GM15510 (cell line): ENCODE results near the gene NFIX.

Source experiments
- POLR2A ChIP-seq: IDR thresholded peaks from 3 replicates; pipeline ENCODE4 v1.6.1; 2011; ENCODE audit warnings: borderline replicate concordance; ENCODE audit not compliant: insufficient read length; ENCODE audit errors: extremely low read depth

NFIX gene

DNA sequence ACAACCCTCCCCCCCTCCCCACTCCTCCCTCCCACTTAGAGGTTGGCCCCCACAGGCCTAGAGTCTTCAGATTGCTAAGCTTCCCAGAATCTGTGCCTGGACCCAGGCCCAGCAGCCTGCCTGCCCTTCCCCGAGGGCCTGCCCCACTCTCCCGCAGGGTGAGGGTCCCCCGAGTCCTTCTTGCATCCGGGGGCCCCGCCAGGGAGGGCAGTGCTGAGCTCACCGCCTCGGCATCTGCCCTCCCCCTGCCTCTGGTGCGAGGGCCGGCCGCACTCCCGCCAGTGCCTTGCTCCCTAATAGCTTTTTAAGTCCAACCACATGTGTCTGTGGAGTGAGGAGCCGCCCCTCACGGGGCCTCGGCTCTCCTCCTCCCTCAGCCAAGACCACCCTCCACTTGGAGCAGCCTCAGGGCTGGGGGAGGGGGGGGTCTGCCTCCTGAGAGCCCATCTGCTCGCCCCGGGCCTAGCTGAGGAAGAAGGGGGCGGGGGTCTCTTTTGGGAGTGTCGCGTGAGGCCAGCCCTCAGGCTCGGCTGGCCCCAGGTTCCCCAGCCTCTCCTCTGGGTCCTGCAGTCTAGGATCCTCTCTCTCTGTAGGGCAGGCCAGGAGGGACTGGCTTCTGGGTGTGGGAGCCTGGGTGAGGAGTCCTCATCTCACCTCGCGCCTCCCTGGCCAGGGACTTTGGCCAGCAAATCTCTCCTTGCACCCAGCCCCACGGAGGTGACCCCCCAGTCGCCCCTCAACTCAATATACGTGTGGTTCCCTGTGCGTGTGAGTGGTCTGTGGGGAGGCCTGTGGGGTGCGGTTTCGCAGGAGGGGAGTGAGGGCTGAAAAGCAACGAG lies 60.2 kb downstream of the NFIX start:
- no peak for TF ChIP-seq POLR2A

GRCh38 chr19:13056052-13056660 lies 60.9 kb downstream of the NFIX start:
- no peak for TF ChIP-seq POLR2A

GRCh38 chr19:13057147-13057572 lies 61.9 kb downstream of the NFIX start:
- no peak for TF ChIP-seq POLR2A

DNA sequence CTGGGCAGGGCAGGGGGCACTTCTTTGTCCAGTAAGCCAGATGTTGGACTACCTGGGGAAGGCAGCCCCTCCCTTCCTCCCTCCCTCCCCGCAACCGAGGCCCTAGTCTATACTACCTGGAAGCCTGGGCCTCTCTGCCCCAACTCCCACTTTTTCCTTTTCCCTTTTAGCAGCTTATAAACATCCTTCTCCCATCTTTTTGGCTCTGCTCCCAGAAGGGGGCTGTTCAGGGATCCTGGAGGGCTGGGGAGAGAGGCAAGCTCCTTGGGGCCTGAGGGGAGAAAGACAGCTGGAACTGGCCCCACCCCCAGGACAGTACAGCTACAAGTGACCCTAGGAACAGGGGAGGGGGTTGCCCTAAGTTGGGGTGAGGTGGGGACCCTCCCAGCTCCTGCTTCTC lies 62.5 kb downstream of the NFIX start:
- no peak for TF ChIP-seq POLR2A

DNA sequence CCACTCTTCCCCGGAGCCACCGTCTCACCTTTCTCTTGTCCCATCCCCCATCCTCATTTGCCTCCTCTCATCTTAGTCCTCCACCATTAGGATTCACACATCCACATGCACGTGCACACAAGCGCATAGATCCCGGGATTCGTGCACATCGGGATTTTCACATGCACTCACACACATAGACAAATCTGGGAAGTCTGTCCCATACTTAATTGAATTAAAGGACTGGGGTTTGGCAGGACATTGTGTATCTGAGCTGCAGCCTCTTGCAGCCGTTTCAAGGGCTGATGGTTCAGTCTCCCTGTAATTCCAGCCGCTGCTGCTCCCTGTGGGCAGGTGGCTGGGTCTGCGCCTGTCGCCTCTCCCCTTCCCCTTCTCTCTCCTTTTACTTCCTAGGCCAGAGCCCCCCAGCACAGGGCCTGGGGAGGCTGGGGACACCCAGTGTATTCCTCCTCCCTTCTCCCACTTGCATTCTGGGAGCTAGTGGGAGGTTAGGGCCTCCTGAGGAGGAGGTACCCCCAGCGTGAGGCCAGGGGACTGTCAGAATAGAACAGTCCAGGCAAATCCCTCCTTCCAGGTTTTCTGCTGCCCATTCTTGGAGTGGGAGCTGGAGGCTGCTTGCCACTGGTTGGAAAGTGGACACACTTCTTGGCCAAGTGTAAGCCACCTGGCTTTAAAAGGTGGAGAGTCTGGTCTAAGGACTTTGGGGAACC lies 63.8 kb downstream of the NFIX start:
- TF ChIP-seq POLR2A: no peak

DNA sequence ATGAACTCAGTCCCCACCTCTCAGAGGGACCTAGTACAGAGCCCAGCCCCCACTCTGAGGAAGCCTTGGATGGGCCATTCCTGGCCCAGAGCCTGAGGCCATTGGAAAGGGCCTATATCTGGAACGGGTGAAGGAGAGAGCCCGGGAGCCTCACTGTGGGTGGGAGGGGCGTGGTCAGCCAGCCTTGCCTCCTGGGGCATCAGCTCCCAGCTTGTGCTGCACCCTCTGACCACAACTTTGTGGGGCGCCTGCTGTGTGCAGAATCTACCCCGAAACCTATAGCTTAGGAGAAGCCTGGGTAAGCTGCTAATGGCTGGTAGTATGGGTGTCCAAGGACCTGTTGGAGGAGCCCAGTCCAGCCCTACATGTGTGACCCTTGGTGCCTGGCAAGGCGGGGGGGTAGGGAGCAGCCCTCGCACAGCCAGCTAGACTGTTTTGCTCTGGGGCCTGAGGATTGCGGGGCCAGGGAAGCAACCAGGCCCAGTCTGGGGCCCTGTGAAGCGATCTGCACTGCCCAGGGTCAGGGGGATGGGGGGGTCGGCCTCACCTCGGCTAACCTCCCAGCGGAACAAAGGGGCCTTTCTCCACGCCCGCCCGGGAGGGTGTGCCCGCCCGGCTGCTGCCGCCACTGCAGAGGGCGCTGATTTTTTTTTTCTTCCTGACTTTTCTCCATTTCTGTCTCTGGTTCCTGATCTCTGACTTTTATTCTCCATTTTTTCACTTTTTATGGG lies 65.1 kb downstream of the NFIX start:
- no peak for TF ChIP-seq POLR2A

- no peak for TF ChIP-seq POLR2A
Observed at GRCh38 chr19:13060964-13061927, 66.0 kb downstream of the NFIX start.

DNA sequence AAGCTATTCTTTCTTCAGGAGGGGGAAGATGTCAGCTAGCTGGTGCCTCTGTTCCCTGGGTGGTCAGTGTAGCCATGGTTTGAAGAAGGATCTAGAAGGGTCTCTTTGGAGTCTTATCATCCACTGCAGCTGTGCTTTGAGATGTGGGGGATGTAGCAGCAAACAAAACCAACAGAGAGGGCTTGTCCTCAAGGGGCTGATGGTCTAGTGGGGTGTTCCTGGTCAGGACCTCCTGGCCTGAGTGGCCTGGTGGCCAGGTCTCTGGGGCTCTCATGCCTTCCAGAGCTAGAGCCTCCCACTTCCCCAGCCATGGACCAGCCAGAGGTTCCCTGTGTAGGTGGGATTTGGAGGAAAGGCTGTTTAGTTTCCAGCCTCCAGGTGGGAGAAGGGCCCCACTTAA lies 67.0 kb downstream of the NFIX start:
- TF ChIP-seq POLR2A: no peak

DNA sequence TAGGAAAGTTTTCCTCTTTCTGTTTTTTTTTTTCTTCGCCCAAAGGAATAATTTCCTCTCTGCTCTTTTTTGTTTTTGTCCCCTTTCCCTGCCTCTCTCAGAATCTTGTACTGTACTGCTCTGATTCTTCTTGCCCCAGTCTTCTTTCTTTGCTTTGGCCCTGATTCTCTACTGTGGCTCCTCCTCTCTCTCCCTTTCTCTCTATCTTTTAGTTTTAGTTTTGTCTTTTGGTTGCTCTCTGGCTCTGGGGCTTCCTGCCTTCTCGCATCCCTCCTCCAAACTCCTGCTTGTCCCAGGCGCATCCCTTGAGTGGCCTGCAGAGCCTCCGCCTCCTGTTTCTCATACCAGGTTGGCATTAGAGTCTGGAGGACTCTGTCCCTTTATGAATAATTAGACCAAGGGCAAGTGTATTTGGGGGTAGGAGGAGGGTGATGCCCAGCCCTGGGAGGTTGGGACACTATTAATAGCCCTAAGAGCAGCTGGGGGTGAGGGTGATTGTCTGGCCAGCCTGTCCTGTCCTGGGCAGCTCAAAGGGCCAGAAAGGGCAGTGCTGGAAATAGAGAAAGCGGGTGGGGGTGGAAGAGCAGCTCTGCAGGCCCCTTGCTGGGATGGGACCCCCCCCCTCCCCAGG lies 68.3 kb downstream of the NFIX start:
- no peak for TF ChIP-seq POLR2A

DNA sequence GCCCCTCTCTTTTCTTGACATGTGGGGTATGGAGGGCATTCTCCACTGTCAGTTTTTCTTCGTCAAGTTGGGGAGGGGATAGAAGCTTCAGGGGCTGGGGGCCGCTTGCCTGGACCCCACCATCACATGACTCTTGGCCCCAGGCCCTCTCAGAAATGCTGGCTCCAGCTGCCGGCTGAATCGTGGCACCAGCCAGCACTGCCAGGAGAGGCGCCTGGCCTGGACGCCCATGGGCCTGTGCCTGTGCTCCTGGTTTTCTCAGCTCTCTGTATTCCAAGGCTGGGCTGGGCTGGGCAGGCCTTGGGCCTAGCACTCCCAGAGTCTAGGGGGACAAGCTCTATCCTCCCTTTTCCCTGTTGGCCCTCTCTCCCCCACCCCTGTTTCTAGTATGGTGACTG lies 68.8 kb downstream of the NFIX start:
- TF ChIP-seq POLR2A: no peak

- TF ChIP-seq POLR2A: no peak
Observed at GRCh38 chr19:13066226-13066625, 71.0 kb downstream of the NFIX start.

DNA sequence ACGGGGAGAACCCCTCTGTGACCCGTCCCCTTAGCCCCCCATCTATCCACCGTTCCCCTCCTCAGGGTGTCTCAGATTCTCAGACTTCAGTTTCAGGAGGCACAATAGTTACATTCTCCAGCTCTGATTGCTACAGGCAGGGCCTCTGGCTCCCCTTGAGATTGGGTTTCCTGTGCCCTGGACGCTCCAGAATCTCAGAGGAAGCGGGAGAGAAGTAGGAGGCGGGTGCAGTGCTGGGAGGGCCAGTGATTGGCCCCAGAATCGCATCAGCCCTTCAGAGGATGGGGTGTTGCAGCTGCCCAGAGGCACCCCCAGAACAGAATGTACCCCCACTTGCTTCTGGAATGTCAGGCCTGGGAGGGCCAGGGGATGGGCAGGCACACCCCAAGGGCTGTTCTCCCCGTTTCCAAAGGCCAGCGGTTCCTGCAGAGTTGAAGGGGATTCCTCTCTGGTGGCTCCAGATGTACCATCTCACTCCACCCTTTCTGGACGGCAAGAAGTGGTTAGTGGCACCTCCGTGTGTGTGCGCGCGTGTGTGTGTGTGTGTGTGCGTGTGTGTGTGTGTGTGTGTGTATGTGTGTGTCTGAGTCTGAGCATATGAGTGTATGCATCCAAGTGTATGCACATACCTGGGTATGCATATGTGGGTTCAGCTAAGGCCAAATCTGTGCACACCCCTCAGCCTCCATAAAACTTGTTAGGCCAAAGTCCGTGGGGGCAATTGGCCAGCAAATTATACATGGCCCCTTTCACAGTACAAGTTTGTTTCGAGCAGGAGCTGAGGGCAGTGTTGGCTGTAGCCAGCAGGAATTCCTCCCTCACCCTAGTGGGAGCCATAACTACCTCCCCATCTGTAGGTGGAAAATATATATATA lies 71.9 kb downstream of the NFIX start:
- TF ChIP-seq POLR2A: no peak
